ENCODE data around the gene DIAPH3.

DNA sequence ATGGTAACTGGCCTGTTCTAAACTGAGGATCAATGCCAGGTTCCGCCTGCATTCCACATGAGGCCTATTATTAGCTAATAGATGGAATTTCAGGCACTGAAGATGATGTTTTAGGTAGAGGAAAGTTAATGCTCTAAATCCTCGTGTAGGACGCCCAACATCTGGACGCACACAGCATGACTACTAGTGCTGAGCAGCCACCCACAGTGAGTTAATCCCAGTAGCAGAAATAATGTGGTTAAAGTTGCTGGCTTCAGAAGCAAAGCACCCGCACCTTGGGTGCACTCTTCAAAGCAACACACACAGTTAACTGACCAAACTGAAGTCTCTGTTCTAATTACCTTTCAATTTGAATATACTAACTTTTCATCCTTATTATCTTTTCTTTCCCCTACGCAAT lies 150.6 kb downstream of the DIAPH3 start:
- TF ChIP-seq CREM (CRISPR knock-in tag; IDR thresholded peaks at IDR 0.05) (no peak), TEAD4 (CRISPR knock-in tag; IDR thresholded peaks at IDR 0.05) (no peak), SMAD3 (CRISPR knock-in tag; IDR thresholded peaks at IDR 0.05; ENCODE audit: borderline replicate concordance) (no peak), TCF7 (CRISPR knock-in tag; IDR thresholded peaks at IDR 0.05; ENCODE audit: low read depth) (no peak), NFYB (CRISPR knock-in tag; conservative IDR thresholded peaks at IDR 0.05; ENCODE audit: low read depth) (no peak), ZNF263 (CRISPR knock-in tag; IDR thresholded peaks at IDR 0.05; ENCODE audit: low read depth) (no peak)
- TF ChIP-seq, protein P1, sequence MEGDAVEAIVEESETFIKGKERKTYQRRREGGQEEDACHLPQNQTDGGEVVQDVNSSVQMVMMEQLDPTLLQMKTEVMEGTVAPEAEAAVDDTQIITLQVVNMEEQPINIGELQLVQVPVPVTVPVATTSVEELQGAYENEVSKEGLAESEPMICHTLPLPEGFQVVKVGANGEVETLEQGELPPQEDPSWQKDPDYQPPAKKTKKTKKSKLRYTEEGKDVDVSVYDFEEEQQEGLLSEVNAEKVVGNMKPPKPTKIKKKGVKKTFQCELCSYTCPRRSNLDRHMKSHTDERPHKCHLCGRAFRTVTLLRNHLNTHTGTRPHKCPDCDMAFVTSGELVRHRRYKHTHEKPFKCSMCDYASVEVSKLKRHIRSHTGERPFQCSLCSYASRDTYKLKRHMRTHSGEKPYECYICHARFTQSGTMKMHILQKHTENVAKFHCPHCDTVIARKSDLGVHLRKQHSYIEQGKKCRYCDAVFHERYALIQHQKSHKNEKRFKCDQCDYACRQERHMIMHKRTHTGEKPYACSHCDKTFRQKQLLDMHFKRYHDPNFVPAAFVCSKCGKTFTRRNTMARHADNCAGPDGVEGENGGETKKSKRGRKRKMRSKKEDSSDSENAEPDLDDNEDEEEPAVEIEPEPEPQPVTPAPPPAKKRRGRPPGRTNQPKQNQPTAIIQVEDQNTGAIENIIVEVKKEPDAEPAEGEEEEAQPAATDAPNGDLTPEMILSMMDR (IDR thresholded peaks at IDR 0.05): no peak
- TF ChIP-seq, protein P2, sequence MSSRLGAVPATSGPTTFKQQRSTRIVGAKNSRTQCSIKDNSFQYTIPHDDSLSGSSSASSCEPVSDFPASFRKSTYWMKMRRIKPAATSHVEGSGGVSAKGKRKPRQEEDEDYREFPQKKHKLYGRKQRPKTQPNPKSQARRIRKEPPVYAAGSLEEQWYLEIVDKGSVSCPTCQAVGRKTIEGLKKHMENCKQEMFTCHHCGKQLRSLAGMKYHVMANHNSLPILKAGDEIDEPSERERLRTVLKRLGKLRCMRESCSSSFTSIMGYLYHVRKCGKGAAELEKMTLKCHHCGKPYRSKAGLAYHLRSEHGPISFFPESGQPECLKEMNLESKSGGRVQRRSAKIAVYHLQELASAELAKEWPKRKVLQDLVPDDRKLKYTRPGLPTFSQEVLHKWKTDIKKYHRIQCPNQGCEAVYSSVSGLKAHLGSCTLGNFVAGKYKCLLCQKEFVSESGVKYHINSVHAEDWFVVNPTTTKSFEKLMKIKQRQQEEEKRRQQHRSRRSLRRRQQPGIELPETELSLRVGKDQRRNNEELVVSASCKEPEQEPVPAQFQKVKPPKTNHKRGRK (CRISPR knock-in tag; IDR thresholded peaks at IDR 0.05; ENCODE audit: borderline replicate concordance): no peak
- TF ChIP-seq, protein P3, sequence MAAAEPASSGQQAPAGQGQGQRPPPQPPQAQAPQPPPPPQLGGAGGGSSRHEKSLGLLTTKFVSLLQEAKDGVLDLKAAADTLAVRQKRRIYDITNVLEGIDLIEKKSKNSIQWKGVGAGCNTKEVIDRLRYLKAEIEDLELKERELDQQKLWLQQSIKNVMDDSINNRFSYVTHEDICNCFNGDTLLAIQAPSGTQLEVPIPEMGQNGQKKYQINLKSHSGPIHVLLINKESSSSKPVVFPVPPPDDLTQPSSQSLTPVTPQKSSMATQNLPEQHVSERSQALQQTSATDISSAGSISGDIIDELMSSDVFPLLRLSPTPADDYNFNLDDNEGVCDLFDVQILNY (CRISPR knock-in tag; IDR thresholded peaks at IDR 0.05): no peak

Data from WTC11 (cell line).